Heart left ventricle (tissue), 13 donors: ENCODE results near the gene MYO16.

Source experiments
- CTCF ChIP-seq, 12 donors: fragments of 200-600 bp; sonication (generic) in 4 of 12; IDR thresholded peaks; one replicate each; pipeline versions ENCODE4 v1.5.0 to v1.8.0; 2018 to 2022; ENCODE audit warnings: antibody characterized with exemption in 12 of 12, mild to moderate bottlenecking in 5 of 12
- POLR2A ChIP-seq, 2 donors: fragments of 450-650 bp; IDR thresholded peaks; one replicate each; pipeline ENCODE4 v1.6.1; 2017; ENCODE audit warnings: antibody characterized with exemption in 2 of 2, mild to moderate bottlenecking in 2 of 2, moderate library complexity in 2 of 2
- donor health status: ischemic (EF 13 %, LVEDD 7.1; RV severe dilation, severe dysfunction).
- donor health status: DM: no; HTN: yes; CAD: no.
- donor health status: DM: no; HTN: no; CAD: no.
- donor health status: ischemic (EF 25% LVEDD 6.9; RV normal size, moderate dysfunction).
- donor health status: ischemic (EF 25% LVEDD 5.7; RV mildly dilated, moderate dysfunction).
- donor health status: ischemic (EF 35%, LVEDD 5.7; RV mildly dilated, moderate dysfunction).
- donor health status: nonischemic (EF 11% LVEDD 7.7; RV severe dilation, severe dysfunction).
- donor health status: DM: yes; HTN: yes; CAD: no.
- donor health status: PGD.
- donor health status: ischemic (EF 29% LVEDD 5.4; RV normal size, mild dysfunction).
- donor health status: nonischemic (EF 23%, LVEDD 6.1; RV moderate dilation, normal function).

- TF ChIP-seq CTCF (IDR thresholded peaks at IDR 0.05) (no peak), POLR2A (IDR thresholded peaks at IDR 0.05) (no peak)
These were observed 518.8 kb downstream of the MYO16 start for GRCh38 chr13:109148243-109148642.
